Measurements from ENCODE around the gene GATAD2A. TPM values are rescaled to one million over a fixed set of nuclear protein-coding genes. Genes with fewer than 3 reads are reported as not detected.
A peak's percentile ranks its signal among the peaks of the same experiment; 100 is the strongest.
"Not testable (repeated sequence)": the region's sequence is repeated elsewhere in the genome, so short reads cannot be mapped to it uniquely, and the experiment has no call there.

Gene GATAD2A
- total RNA-seq, 1 experiment from 2014 or later, result 39.0 TPM

DNA sequence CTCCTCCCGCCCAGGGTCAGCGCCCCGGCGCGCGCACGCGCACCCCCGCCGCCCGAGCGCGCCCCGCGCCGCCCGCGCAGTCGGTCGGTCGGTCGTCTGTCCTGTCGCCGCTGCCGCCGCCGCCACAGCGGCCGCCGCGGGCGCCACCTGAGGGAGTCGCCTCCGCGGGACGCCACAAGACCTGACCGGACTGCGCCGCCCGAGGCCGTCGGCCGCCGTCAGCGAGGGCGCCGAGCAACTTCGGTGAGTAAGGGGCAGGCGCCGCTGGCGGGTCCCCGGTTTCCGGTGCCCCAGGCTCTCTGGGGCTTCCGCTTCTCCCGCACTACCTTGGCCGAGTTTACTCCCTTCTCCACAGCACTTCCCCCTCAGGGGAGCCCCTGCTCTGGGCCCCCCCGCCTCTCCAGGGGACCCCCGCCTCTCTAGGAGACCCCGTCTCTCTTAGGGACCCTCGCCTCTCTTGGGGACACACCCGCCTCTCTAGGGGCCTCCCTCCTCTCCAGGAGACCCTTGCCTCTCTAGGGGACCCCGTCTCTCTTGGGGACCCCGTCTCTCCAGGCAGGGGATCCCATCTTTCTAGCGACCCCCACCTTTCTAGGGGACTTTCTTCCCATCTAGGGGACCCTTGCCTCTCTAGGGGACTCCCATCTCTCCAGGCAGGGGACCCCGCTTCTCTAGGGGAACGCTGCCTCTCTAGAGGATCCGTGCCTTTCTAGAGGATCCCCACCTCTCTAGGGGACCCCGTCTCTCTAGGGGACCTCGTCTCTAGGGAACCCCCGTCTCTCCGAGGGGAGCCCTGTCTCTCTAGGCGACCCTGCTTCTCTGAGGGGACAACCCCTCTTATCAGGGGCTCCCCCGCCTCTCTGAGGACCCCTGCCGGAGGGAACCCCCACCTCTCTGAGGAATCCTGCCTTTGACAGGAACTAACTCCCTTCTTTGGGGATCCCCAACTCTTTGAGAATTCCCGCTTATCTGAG lies 19.3 kb upstream of the GATAD2A start:
- no peak for DNase-seq (ENCODE audit: low read depth, low spot score)
- in situ Hi-C loops (cut with HindIII; ENCODE audit: low pct_unique_long_range_greater_than_20kb, low sequenced_read_pairs), result no loop called here

GRCh38 chr19:19387108-19387507 lies 18.4 kb upstream of the GATAD2A start:
- in situ Hi-C loops (cut with HindIII; ENCODE audit: low pct_unique_long_range_greater_than_20kb, low sequenced_read_pairs), result no loop called here
- no peak for DNase-seq (ENCODE audit: low read depth, low spot score)

DNA sequence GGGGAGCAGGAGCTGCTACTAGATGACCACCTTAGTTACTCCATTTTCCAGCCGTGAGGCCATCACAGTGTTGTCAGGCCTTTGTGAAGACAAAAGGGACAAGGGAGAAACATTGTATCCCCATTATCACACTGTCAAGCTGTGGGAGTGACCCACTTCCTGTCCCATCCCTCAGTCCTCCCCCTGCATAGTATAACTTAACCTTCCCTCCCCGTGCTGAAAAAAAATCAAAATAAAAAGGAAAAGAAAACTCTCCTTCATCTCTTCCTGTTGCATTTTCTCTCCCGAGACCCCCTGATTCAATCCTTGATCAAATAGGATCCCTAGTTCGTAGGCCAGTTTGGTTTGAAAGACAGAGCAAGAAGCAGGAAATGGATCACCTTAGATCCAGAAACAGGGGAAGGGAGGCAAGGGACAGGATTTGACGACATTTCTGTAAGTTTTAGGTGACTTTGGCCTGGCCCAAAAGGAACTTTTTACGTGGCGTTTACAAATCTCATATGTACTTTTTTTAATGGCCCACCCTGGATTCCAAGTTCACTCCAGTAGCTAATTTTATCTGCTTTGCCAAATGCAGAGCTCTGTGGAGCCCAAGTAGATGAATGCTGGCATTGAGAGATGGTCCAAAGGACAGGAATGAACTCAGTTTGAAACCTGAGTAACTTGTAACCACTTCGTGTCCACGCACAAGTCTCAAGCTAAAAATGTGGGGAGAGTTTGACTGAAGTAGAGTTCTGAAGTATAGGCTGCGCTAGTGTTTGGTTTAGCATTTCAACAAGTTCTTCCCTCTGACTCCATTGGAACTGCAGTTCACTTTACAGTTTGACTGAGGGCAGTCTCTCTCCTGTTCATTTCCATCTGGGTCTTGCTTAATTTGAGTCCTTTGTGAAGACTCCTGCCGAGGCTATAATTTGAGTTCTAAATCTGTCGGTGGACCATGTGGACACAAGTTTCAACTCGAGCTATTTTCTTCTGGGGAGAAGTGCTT lies 16.6 kb upstream of the GATAD2A start:
- DNase-seq (ENCODE audit: low read depth, low spot score), result no peak
- in situ Hi-C loops (cut with HindIII; ENCODE audit: low pct_unique_long_range_greater_than_20kb, low sequenced_read_pairs), result no loop called here

DNA sequence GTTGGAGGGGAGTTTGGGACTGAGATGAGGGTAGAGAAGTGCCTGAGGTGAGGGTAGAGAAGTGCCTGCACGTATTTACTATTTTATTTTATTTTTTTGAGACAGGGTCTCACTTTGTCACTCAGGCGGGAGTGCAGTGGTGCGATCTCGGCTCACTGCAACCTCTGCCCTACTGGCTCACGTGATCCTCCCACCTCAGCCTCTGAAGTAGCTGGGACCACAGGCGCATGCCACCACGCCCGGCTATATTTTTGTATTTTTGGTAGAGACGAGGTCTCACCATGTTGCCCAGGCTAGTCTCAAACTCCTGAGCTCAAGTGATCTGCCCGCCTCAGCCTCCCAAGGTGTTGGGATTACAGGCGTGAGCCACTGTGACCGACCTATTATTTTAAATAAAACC lies 15.8 kb upstream of the GATAD2A start:
- DNase-seq (ENCODE audit: low read depth, low spot score); in situ Hi-C loops (cut with HindIII; ENCODE audit: low pct_unique_long_range_greater_than_20kb, low sequenced_read_pairs): not testable (repeated sequence)

- DNase-seq (ENCODE audit: low read depth, low spot score); in situ Hi-C loops (cut with HindIII; ENCODE audit: low pct_unique_long_range_greater_than_20kb, low sequenced_read_pairs): not testable (repeated sequence)
Measured at GRCh38 chr19:19394333-19394732, 11.1 kb upstream of the GATAD2A start.

GRCh38 chr19:19399733-19400433 lies 5.6 kb upstream of the GATAD2A start:
- no peak for DNase-seq (ENCODE audit: low read depth, low spot score)
- in situ Hi-C loops (cut with HindIII; ENCODE audit: low pct_unique_long_range_greater_than_20kb, low sequenced_read_pairs), result no loop called here

GRCh38 chr19:19402656-19403372 lies 2.7 kb upstream of the GATAD2A start:
- DNase-seq (ENCODE audit: low read depth, low spot score), result no peak
- in situ Hi-C loops (cut with HindIII; ENCODE audit: low pct_unique_long_range_greater_than_20kb, low sequenced_read_pairs), result no loop called here

- no peak for DNase-seq (ENCODE audit: low read depth, low spot score)
Measured at GRCh38 chr19:19403373-19403901, 2.0 kb upstream of the GATAD2A start.

DNA sequence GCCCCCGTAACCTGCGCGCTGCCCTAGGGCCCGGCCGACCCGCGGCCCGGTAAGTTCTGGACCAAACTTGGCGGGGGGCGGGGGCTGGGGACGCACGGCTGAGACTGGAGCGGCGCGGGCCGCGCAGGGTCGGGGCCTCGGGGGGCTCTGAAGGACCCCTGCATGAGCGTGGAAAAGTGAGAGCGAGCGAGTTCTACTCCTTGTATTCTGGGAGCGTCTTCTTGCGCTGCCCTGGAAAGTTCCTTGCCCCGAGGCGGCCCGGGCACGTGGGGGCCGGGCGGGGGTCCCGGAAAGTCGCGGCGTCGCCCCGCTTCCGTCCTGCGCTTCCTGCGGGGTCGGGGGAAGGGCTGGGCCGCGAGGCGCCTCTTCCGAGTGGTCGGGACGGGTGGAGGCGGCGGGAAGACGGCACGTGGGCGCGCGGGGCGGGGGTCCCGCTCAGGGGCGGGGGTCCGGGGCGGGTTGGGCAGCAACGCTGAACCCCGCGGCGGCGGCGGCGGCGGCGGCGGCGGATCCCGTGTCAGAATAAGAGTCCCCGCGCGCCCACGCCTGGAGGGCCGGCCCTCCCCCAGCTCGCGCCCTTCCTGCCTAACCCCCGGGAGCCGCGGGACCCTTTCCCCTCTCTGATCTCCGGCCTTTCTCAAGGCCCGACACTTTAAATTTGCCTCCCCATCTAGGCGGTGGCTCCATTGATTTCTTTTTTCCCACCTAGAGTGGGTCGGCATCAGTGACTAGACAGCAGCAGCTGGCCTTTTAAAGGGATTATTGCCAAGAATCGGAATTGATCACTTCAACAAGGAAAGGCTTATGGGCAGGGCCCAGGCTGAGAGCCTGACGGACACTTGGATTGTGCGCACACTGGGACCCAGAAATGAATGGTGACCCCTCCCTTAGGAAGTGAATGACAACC lies 749 bp downstream of the GATAD2A start:
- peak; percentile 24 for DNase-seq (ENCODE audit: low read depth, low spot score)
- in situ Hi-C loops (cut with HindIII; ENCODE audit: low pct_unique_long_range_greater_than_20kb, low sequenced_read_pairs), result no loop called here

More at GRCh38 chr19:19403373-19403901, 2.0 kb upstream of the GATAD2A start:
- in situ Hi-C loops (cut with HindIII; ENCODE audit: low pct_unique_long_range_greater_than_20kb, low sequenced_read_pairs), result no loop called here

- DNase-seq (ENCODE audit: low read depth, low spot score), result peak; percentile 54
- in situ Hi-C loops (cut with HindIII; ENCODE audit: low pct_unique_long_range_greater_than_20kb, low sequenced_read_pairs), result no loop called here
Measured at GRCh38 chr19:19406878-19407632, 1.6 kb downstream of the GATAD2A start.

- DNase-seq (ENCODE audit: low read depth, low spot score), result no peak
- in situ Hi-C loops (cut with HindIII; ENCODE audit: low pct_unique_long_range_greater_than_20kb, low sequenced_read_pairs), result no loop called here
Measured at GRCh38 chr19:19407633-19407930, 2.1 kb downstream of the GATAD2A start.

GRCh38 chr19:19409205-19409604 lies 3.7 kb downstream of the GATAD2A start:
- in situ Hi-C loops (cut with HindIII; ENCODE audit: low pct_unique_long_range_greater_than_20kb, low sequenced_read_pairs), result no loop called here
- no peak for DNase-seq (ENCODE audit: low read depth, low spot score)

DNA sequence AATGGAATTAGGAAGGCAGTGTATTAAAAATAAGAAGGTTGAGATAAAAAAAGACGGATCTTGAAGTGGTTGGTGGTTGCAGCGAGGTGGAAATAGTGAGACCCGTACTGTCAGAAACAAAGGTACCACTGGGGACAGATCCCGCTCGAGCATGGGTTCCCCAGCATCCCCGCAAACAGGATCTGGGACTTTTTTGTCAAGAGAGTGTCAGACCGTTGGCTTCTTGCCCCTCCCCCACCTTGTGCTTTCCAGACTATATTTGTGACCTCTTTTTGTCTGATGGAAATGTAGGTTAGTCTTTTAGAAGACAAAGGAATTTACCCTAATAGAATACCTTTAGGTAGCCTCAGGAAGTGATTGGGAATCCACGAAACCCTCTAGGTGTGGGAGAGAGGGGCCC lies 4.2 kb downstream of the GATAD2A start:
- in situ Hi-C loops (cut with HindIII; ENCODE audit: low pct_unique_long_range_greater_than_20kb, low sequenced_read_pairs), result no loop called here
- no peak for DNase-seq (ENCODE audit: low read depth, low spot score)

DNA sequence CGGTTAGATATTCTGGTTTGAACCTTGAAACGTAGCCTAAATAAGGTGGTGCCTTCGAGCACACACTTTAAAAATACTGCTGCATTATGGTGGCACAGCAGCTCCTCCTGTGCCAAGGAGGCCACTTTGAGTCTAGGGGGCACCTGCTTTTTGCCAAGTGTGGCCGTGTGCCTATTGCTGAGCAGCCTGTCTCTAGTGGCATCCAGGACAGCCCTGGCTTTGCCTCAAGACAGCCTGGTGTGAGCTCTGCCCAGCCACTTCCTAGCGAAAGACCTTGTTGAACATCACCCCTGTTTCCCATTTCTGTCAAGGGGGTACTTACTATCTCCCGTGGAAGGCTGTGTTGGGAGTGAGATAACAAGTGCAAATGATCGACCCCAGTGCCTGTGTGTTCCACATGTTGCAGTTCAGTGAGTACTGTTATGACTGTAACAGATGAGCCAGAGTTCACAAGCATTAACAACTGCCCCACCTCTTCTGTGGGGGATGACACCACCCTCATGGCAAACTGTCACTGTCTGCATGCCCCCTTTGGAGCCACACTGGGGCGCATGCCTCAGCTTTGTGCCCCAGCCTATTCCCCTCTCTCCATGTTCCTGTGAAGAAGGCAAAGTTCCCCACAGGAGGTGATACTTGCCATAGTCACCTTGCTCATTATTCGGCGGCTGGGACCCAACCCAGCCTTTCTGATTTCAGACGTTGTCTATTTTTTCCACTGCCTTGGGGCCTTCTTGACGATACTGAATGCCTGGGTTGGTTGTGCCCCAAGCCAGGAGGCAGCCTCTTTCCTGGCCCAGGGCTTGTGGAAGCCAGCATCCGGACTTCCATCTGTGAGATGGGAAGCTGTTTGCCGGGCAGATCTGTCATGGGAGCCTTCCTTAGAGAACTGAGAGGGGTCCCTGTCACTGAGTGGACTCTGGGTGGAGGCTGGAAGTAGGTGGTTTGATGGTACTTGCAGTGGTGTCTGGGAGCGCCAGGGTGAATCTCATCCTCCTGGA lies 5.4 kb downstream of the GATAD2A start:
- DNase-seq (ENCODE audit: low read depth, low spot score), result no peak
- in situ Hi-C loops (cut with HindIII; ENCODE audit: low pct_unique_long_range_greater_than_20kb, low sequenced_read_pairs), result no loop called here
